ENCODE measurements around the gene RPLP2.
A peak's percentile ranks its signal among the peaks of the same experiment; 100 is the strongest.

- no peak for TF ChIP-seq CTCF (IDR thresholded peaks at IDR 0.05)
- TF ChIP-seq EZH2phosphoT487 (IDR thresholded peaks at IDR 0.05; ENCODE audit: borderline replicate concordance, low read depth): no peak
- no peak for TF ChIP-seq RCOR1 (IDR thresholded peaks at IDR 0.05; ENCODE audit: low read length)
- 0 out of 2 replicates have a peak, but pooled peaks have one; percentile 1 for TF ChIP-seq MXI1 (IDR thresholded peaks at IDR 0.05; ENCODE audit: low read depth, low read length)
- TF ChIP-seq FOXM1 (IDR thresholded peaks at IDR 0.05; ENCODE audit: low read depth): no peak
- peak; percentile 57; the same call in 1 of the 2 replicates for TF ChIP-seq FOSL2 (IDR thresholded peaks at IDR 0.05; ENCODE audit: borderline replicate concordance, low read depth)
- no peak for TF ChIP-seq POLR2AphosphoS5 (IDR thresholded peaks at IDR 0.05; ENCODE audit: low read depth, low read length)
- TF ChIP-seq TCF12 (IDR thresholded peaks at IDR 0.05): peak; percentile 44
Measured at GRCh38 chr11:831118-831864, 21.5 kb downstream of the RPLP2 start.
